SK-N-SH (cell line): ENCODE measurements around the gene YDJC. TPM values are rescaled to one million over a fixed set of nuclear protein-coding genes. Genes with fewer than 3 reads are reported as not detected.

Experiments used
- CTCF ChIA-PET: fragments of 300-600, 350-600 bp; formaldehyde crosslinking; extraction: SDS; loops from one replicate; lab custom pipeline; 2021; lab: Yijun Ruan, JAX
- POLR2A ChIA-PET: fragments of 350-600 bp; sonication (Branson Sonifier 250); formaldehyde crosslinking; extraction: SDS; loops from one replicate; lab custom pipeline; 2020; ENCODE audit warnings: antibody characterized with exemption, inconsistent platforms; lab: Yijun Ruan, JAX
- DNase-seq: peaks from one replicate; pipeline ENCODE4 v3.0.0; 2012
- H2AFZ ChIP-seq: fragments of 200-600 bp; sonication (generic); 2 replicates; pipeline ENCODE4 v1.8.1; 2016; ENCODE audit warnings: antibody characterized with exemption, mild to moderate bottlenecking, low read depth
- H3F3A ChIP-seq: fragments of 200-600 bp; sonication (generic); replicated peaks from 2 replicates; pipeline ENCODE3; 2016; ENCODE audit warnings: antibody characterized with exemption, mild to moderate bottlenecking; ENCODE audit not compliant: insufficient read depth
- H3K27ac ChIP-seq, 2 experiments: fragments of 200-500 bp in 1 of 2; fragments of 200-600 bp in 1 of 2; sonication (Bioruptor generic) in 1 of 2; sonication (generic), shearing (Covaris generic) in 1 of 2; 2 replicates each; pipeline versions ENCODE4 v1.5.1 to v1.6.1; 2014 to 2016; ENCODE audit warnings: low read depth in 2 of 2, inconsistent platforms in 1 of 2, low read length in 1 of 2, mild to moderate bottlenecking in 1 of 2, mixed read lengths in 1 of 2
- H3K27me3 ChIP-seq: fragments of 200-600 bp; sonication (generic), shearing (Covaris generic); 2 replicates; pipeline ENCODE4 v1.6.1; 2016; ENCODE audit warnings: mixed run types; ENCODE audit not compliant: insufficient read depth
- H3K36me3 ChIP-seq, 2 experiments: fragments of 200-500 bp in 1 of 2; fragments of 200-600 bp in 1 of 2; sonication (Bioruptor generic) in 1 of 2; sonication (generic) in 1 of 2; replicated peaks in 1 of 2; 2 replicates each; pipeline versions ENCODE3 to v1.5.1; 2014 to 2016; ENCODE audit warnings: low read length in 1 of 2, mild to moderate bottlenecking in 1 of 2; ENCODE audit not compliant: insufficient read depth in 2 of 2, control insufficient read depth in 1 of 2
- H3K4me1 ChIP-seq, 2 experiments: fragments of 200-500 bp in 1 of 2; fragments of 200-600 bp in 1 of 2; sonication (Bioruptor generic) in 1 of 2; sonication (generic), shearing (Covaris generic) in 1 of 2; 2 replicates each; pipeline versions ENCODE4 v1.5.1 to v1.6.1; 2014 to 2016; ENCODE audit warnings: low read depth in 1 of 2, low read length in 1 of 2, mixed run types in 1 of 2; ENCODE audit not compliant: insufficient read depth in 2 of 2, control insufficient read depth in 1 of 2
- H3K4me2 ChIP-seq: fragments of 200-600 bp; sonication (generic), shearing (Covaris generic); 2 replicates; pipeline ENCODE4 v1.6.1; 2017; ENCODE audit warnings: mixed run types
- H3K4me3 ChIP-seq, 2 experiments: fragments of 200-500 bp in 1 of 2; fragments of 200-600 bp in 1 of 2; sonication (Bioruptor generic) in 1 of 2; sonication (generic), shearing (Covaris generic) in 1 of 2; 2 replicates each; pipeline versions ENCODE4 v1.5.1 to v1.8.1; 2014 to 2016; ENCODE audit warnings: low read depth in 2 of 2, inconsistent platforms in 1 of 2, low read length in 1 of 2, mild to moderate bottlenecking in 1 of 2, mixed read lengths in 1 of 2, moderate library complexity in 1 of 2
- H3K79me2 ChIP-seq: fragments of 200-600 bp; sonication (generic); 2 replicates; pipeline ENCODE4 v1.8.1; 2017; ENCODE audit warnings: mild to moderate bottlenecking; ENCODE audit not compliant: insufficient read depth
- H3K9ac ChIP-seq: fragments of 200-600 bp; sonication (generic); 2 replicates; pipeline ENCODE4 v1.6.1; 2017; ENCODE audit warnings: mixed run types
- H3K9me2 ChIP-seq: fragments of 200-600 bp; sonication (generic); 2 replicates; pipeline ENCODE4 v1.6.1; 2017; ENCODE audit warnings: mixed run types
- H3K9me3 ChIP-seq: fragments of 200-600 bp; sonication (generic); 2 replicates; pipeline ENCODE4 v1.6.1; 2017; ENCODE audit warnings: mixed run types, mild to moderate bottlenecking, moderate library complexity
- H4K20me1 ChIP-seq: fragments of 200-600 bp; sonication (generic); 2 replicates; pipeline ENCODE4 v1.6.1; 2017; ENCODE audit warnings: mild to moderate bottlenecking, mixed run types; ENCODE audit not compliant: insufficient read depth
- EP300 ChIP-seq, 2 experiments: IDR thresholded peaks; 2 replicates each; pipeline versions ENCODE4 v1.4.0 to v1.6.1; 2012; ENCODE audit warnings: borderline replicate concordance in 1 of 2, low read depth in 1 of 2, low read length in 1 of 2
- FOSL2 ChIP-seq: IDR thresholded peaks from 2 replicates; pipeline ENCODE4 v1.4.0; 2012; ENCODE audit warnings: low read depth, mild to moderate bottlenecking, moderate library complexity, borderline replicate concordance
- FOXM1 ChIP-seq: IDR thresholded peaks from 2 replicates; pipeline ENCODE4 v1.4.0; 2012; ENCODE audit warnings: low read depth, mild to moderate bottlenecking
- GABPA ChIP-seq: IDR thresholded peaks from 2 replicates; pipeline ENCODE4 v1.4.0; 2012; ENCODE audit warnings: low read depth, mild to moderate bottlenecking
- NRF1 ChIP-seq: IDR thresholded peaks from 2 replicates; pipeline ENCODE4 v1.6.1; 2012; ENCODE audit warnings: low read depth, mild to moderate bottlenecking, low read length
- RFX5 ChIP-seq: IDR thresholded peaks from 2 replicates; pipeline ENCODE4 v1.6.1; 2012; ENCODE audit warnings: mild to moderate bottlenecking, improper control_type of control experiment, low read length
- RXRA ChIP-seq: IDR thresholded peaks from 2 replicates; pipeline ENCODE4 v1.4.0; 2012; ENCODE audit warnings: low read depth, mild to moderate bottlenecking, borderline replicate concordance
- SMC3 ChIP-seq: IDR thresholded peaks from 2 replicates; pipeline ENCODE4 v1.6.1; 2012; ENCODE audit warnings: low read depth, low read length, improper control_type of control experiment
- TCF12 ChIP-seq: IDR thresholded peaks from 2 replicates; pipeline ENCODE4 v1.4.0; 2012
- WGBS: methylation state at CpG from one replicate; pipeline ENCODE4 v1.1.6; 2017; ENCODE audit warnings: low lambda C conversion rate; 5-methylcytosine and 5-hydroxymethylcytosine counted together
- polyA plus RNA-seq, 3 experiments: library from polyadenylated mRNA; depleted of rRNA; stranded (reverse); fragments of >200 nt; gene quantifications; 2 replicates each; pipeline ENCODE4 v1.2.3, GENCODE V29; 2012
- TF ChIP-seq, protein P1 (sequence below): IDR thresholded peaks from 2 replicates; pipeline ENCODE4 v1.4.0; 2012; ENCODE audit warnings: low read depth
- TF ChIP-seq, protein P2 (sequence below): fragments of 200-600 bp; sonication (generic); IDR thresholded peaks from 2 replicates; pipeline ENCODE4 v1.6.1; 2017; ENCODE audit warnings: antibody characterized with exemption, mild to moderate bottlenecking, moderate library complexity

YDJC gene
- polyA plus RNA-seq, 1 of the 3 experiments (the other 2 are of a cell fraction), result 37.4 TPM

DNA sequence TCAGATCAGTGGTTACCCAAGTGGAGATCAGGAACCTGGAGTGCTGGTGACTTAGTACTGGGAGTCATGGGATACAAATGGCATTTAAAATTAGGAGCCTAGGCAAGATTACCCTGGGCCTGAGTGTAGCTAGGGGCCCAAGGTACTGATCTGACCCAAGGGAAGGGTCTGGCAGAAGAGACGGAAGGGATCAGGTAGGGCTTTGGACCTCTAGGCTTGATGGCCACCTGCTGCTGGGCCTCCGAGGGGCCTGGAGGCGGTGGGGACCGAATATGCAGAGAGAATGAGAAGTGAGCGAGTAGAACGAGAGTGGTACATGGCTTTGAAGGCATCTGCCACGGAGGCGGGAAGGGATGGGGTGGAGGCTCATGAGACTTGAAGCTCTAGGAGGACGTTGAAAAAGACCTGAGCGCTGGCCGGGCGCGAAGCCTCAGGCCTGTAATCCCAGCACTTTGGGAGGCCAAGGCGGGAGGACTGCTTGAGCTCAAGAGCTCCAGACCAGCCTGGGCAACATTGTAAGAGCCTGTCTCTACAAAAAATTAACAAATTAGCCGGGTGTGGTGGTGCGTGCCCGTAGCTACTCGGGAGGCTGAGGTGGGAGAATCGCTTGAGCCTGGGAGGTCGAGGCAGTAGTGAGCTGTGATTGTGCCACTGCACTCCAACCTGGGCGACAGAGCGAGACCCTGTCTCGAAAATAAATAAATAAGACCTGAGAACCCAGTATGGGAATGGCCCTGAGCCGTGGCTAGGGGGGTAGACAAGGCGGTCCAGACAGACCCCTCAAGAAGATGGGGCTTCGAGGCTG lies 35.4 kb upstream of the YDJC start:
- no peaks in the 10 kb centered on the region for H3K9me2 ChIP-seq
- H4K20me1 ChIP-seq, result no peaks in the 10 kb centered on the region
- peak overlapping the region in 1 of 2 experiments; percentile 91; a peak in 3 of 4 replicates for H3K27ac ChIP-seq
- POLR2A ChIA-PET, result interaction anchor here (0.7 to 2.1 kb wide), 7 partner anchors 7 to 36 kb away, joined by 3 to 12 read pairs (median 3); partner anchors contain the start of gene SDF2L1
- WGBS, result 85% methylated on average over 23 of the region's 26 CpGs
- peaks cover 33% of the 10 kb centered on the region for H3K79me2 ChIP-seq
- H3K4me2 ChIP-seq, result peak overlapping the region; percentile 83
- no peak for TF ChIP-seq SMC3
- no peak for TF ChIP-seq NRF1
- TF ChIP-seq TCF12, result no peak
- TF ChIP-seq RFX5, result no peak
- TF ChIP-seq EP300 (IDR thresholded peaks at IDR 0.05; ENCODE audit: borderline replicate concordance in 1 of 2, low read depth in 1 of 2, low read length in 1 of 2), result no peak
- no peak for TF ChIP-seq RXRA
- TF ChIP-seq FOXM1, result no peak
- peaks cover 0 to 2% of the 10 kb centered on the region in 2 experiments; a peak in 1 of 4 replicates for H3K4me1 ChIP-seq
- no peaks in the 10 kb centered on the region for H3K9me3 ChIP-seq
- DNase-seq, result no peak
- peak overlapping the region; percentile 97 for H2AFZ ChIP-seq
- H3K4me3 ChIP-seq, result peak overlapping the region; percentile 72 to 98
- peaks cover 7% of the 10 kb centered on the region in 2 experiments for H3K36me3 ChIP-seq
- H3K27me3 ChIP-seq, result no peaks in the 10 kb centered on the region
- H3F3A ChIP-seq, result no peaks in the 10 kb centered on the region
- peak overlapping the region; percentile 78; the same call in 1 of the 2 replicates for H3K9ac ChIP-seq
- CTCF ChIA-PET, result interaction anchor here (0.9 to 1.8 kb wide), 5 partner anchors 12 to 288 kb away, joined by 3 to 13 read pairs (median 4); no protein-coding TSS in a partner anchor

DNA sequence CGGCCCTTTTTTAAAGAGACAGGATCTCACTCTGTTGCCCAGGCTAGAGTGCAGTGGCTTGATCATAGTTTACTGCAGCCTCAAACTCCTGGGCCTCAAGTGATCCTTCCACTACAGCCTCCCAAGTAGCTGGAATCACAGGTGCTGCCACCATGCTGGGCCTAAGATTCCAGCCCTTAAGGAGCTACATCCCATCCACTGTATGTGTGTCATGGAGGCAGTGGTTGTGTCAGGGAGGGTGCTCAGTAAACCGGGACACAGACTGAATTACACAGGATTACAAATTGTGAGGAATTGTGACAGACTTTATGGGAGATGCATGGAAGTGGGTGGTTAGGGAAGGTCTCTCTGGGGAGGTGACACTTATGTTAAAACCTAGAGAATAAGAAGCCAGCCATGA lies 33.9 kb upstream of the YDJC start:
- Histone ChIP-seq H3K9me2 (no peaks in the 10 kb centered on the region), H3K36me3 (no peaks in the 10 kb centered on the region), H2AFZ (no peak overlapping the region), H3F3A (peaks cover 8% of the 10 kb centered on the region), H3K4me1 (peaks cover 0 to 2% of the 10 kb centered on the region in 2 experiments; a peak in 1 of 4 replicates), H3K27me3 (no peaks in the 10 kb centered on the region), H3K4me2 (no peak overlapping the region), H3K9ac (no peak overlapping the region), H3K79me2 (peaks cover 21% of the 10 kb centered on the region), H3K27ac (no peak overlapping the region), H3K4me3 (no peak overlapping the region), H4K20me1 (no peaks in the 10 kb centered on the region), H3K9me3 (no peaks in the 10 kb centered on the region)
- no peak for DNase-seq
- WGBS, result 75% methylated on average over 2 of the region's 2 CpGs
- no peak for TF ChIP-seq EP300 (IDR thresholded peaks at IDR 0.05; ENCODE audit: borderline replicate concordance in 1 of 2, low read depth in 1 of 2, low read length in 1 of 2)
- POLR2A ChIA-PET, result no interaction called here
- CTCF ChIA-PET, result interaction anchor here (0.8 kb wide), 1 partner anchor 289 kb away, joined by 3 read pairs; the partner anchor contains the start of gene PPM1F

DNA sequence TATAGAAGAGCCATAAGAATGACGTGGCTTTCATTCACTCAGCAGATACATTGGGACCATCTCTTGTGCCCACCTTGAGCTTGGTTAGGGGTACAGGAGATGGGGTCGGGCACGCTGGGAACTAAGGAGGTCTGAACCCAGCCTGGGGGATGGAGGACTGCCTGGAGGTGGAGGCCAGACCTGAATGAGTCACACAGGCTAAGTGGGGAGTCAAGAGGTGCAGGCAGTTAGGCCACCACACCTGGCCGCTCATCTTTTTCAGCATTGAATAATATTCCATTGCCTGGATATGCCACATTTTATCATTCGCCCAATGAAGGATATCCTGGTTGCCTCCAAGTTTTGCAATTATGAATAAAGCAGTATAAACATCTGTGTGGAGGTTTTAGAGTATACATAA lies 32.2 kb upstream of the YDJC start:
- Histone ChIP-seq H3K79me2 (peaks cover 11% of the 10 kb centered on the region), H2AFZ (no peak overlapping the region), H3K4me3 (no peak overlapping the region), H3K27ac (no peak overlapping the region), H3K4me2 (no peak overlapping the region), H3K27me3 (no peaks in the 10 kb centered on the region), H3K9me2 (no peaks in the 10 kb centered on the region), H3K9ac (no peak overlapping the region), H3F3A (peaks cover 9% of the 10 kb centered on the region), H4K20me1 (no peaks in the 10 kb centered on the region), H3K9me3 (no peaks in the 10 kb centered on the region), H3K4me1 (peaks cover 0 to 8% of the 10 kb centered on the region in 2 experiments; a peak in 1 of 4 replicates), H3K36me3 (no peaks in the 10 kb centered on the region)
- 94% methylated on average over 5 of the region's 5 CpGs for WGBS
- no peak for DNase-seq
- ChIA-PET CTCF (interaction anchor here (0.6 kb wide), 1 partner anchor 175 kb away, joined by 3 read pairs; no protein-coding TSS in a partner anchor), POLR2A (no interaction called here)
- TF ChIP-seq FOSL2, result no peak
- TF ChIP-seq, protein P1, sequence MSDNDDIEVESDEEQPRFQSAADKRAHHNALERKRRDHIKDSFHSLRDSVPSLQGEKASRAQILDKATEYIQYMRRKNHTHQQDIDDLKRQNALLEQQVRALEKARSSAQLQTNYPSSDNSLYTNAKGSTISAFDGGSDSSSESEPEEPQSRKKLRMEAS, result no peak
- TF ChIP-seq, protein P2, sequence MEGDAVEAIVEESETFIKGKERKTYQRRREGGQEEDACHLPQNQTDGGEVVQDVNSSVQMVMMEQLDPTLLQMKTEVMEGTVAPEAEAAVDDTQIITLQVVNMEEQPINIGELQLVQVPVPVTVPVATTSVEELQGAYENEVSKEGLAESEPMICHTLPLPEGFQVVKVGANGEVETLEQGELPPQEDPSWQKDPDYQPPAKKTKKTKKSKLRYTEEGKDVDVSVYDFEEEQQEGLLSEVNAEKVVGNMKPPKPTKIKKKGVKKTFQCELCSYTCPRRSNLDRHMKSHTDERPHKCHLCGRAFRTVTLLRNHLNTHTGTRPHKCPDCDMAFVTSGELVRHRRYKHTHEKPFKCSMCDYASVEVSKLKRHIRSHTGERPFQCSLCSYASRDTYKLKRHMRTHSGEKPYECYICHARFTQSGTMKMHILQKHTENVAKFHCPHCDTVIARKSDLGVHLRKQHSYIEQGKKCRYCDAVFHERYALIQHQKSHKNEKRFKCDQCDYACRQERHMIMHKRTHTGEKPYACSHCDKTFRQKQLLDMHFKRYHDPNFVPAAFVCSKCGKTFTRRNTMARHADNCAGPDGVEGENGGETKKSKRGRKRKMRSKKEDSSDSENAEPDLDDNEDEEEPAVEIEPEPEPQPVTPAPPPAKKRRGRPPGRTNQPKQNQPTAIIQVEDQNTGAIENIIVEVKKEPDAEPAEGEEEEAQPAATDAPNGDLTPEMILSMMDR, result no peak
- TF ChIP-seq GABPA, result no peak
